IMR-90 (cell line): ENCODE results near the gene TBC1D8. TPM values are rescaled to one million over a fixed set of nuclear protein-coding genes. Genes with fewer than 3 reads are reported as not detected.

Source experiments
- ATAC-seq: fragments of 200-7000 bp; cut with Tn5 transposase; 2 replicates; pipeline ENCODE4 v1.9.1; 2020; ENCODE audit warnings: low read depth, mild to moderate bottlenecking, moderate library complexity
- BruUV-seq: library from RNA; stranded (reverse); fragments of 400-500 nt; replicated peaks from 2 replicates; lab custom pipeline; 2021; lab: Mats Ljungman, UMichigan
- CTCF ChIA-PET: fragments of 300-600 bp; formaldehyde crosslinking; extraction: SDS; loops from one replicate; lab custom pipeline; 2021; ENCODE audit warnings: antibody characterized with exemption; lab: Yijun Ruan, JAX
- POLR2A ChIA-PET: fragments of 300-600 bp; sonication (Branson Sonifier 250); formaldehyde crosslinking; loops from one replicate; lab custom pipeline; 2022; ENCODE audit warnings: antibody characterized with exemption; ENCODE audit not compliant: unreplicated experiment; lab: Charles Lee
- DNase-seq: peaks from one replicate; pipeline ENCODE4 v3.0.0; 2013
- H2AFZ ChIP-seq: replicated peaks from 2 replicates; pipeline ENCODE3; 2013; ENCODE audit warnings: low read length, mild to moderate bottlenecking; ENCODE audit not compliant: poor library complexity
- H2AK5ac ChIP-seq: 2 replicates; pipeline ENCODE4 v1.6.1; 2013; ENCODE audit warnings: low read depth, low read length, inconsistent platforms
- H2AK9ac ChIP-seq: replicated peaks from 2 replicates; pipeline ENCODE3; 2013; ENCODE audit warnings: mild to moderate bottlenecking, low read depth, low read length, moderate library complexity; ENCODE audit not compliant: poor library complexity
- H2BK120ac ChIP-seq: 2 replicates; pipeline ENCODE4 v1.6.1; 2013; ENCODE audit warnings: low read depth, low read length, inconsistent platforms
- H2BK15ac ChIP-seq: 3 replicates; pipeline ENCODE4 v1.6.1; 2013; ENCODE audit warnings: low read depth, low read length, inconsistent platforms
- H2BK20ac ChIP-seq: 2 replicates; pipeline ENCODE4 v1.6.1; 2013; ENCODE audit warnings: low read depth, mild to moderate bottlenecking, inconsistent platforms, low read length, moderate library complexity
- H2BK5ac ChIP-seq: 2 replicates; pipeline ENCODE4 v1.6.1; 2013; ENCODE audit warnings: mild to moderate bottlenecking, low read depth, low read length, inconsistent platforms; ENCODE audit not compliant: poor library complexity, severe bottlenecking
- H3K14ac ChIP-seq: replicated peaks from 2 replicates; pipeline ENCODE4 v1.6.1; 2013; ENCODE audit warnings: low read depth, low read length, inconsistent platforms
- H3K18ac ChIP-seq: 2 replicates; pipeline ENCODE4 v1.6.1; 2013; ENCODE audit warnings: low read depth, low read length, control low read depth
- H3K23ac ChIP-seq: 2 replicates; pipeline ENCODE4 v1.6.1; 2013; ENCODE audit warnings: low read depth, low read length, inconsistent platforms
- H3K27ac ChIP-seq: 2 replicates; pipeline ENCODE4 v1.5.1; 2013; ENCODE audit warnings: mild to moderate bottlenecking, control low read depth, low read length; ENCODE audit not compliant: insufficient read depth
- H3K27me3 ChIP-seq: 2 replicates; pipeline ENCODE4 v1.6.1; 2013; ENCODE audit warnings: low read length; ENCODE audit not compliant: control insufficient read depth, insufficient read depth
- H3K36me3 ChIP-seq: 2 replicates; pipeline ENCODE4 v1.6.1; 2013; ENCODE audit warnings: low read length, mixed read lengths; ENCODE audit not compliant: control insufficient read depth, insufficient read depth
- H3K4ac ChIP-seq: 2 replicates; pipeline ENCODE4 v1.6.1; 2013; ENCODE audit warnings: low read depth, low read length, inconsistent platforms
- H3K4me1 ChIP-seq: 2 replicates; pipeline ENCODE4 v1.6.1; 2013; ENCODE audit warnings: low read length, mixed read lengths; ENCODE audit not compliant: control insufficient read depth, insufficient read depth
- H3K4me2 ChIP-seq: 2 replicates; pipeline ENCODE4 v1.6.1; 2013; ENCODE audit warnings: low read depth, mild to moderate bottlenecking, control low read depth, low read length, moderate library complexity
- H3K4me3 ChIP-seq: 2 replicates; pipeline ENCODE4 v1.5.1; 2013; ENCODE audit warnings: low read depth, mild to moderate bottlenecking, control low read depth, low read length, moderate library complexity; ENCODE audit not compliant: insufficient read depth
- H3K56ac ChIP-seq: 2 replicates; pipeline ENCODE4 v1.6.1; 2013; ENCODE audit warnings: low read length, inconsistent platforms; ENCODE audit not compliant: insufficient read depth; ENCODE audit errors: extremely low read depth
- H3K79me1 ChIP-seq, 2 experiments: 2 replicates each; pipeline ENCODE4 v1.6.1; 2013; ENCODE audit warnings: low read length in 2 of 2, inconsistent platforms in 1 of 2, low read depth in 1 of 2
- H3K9ac ChIP-seq: 2 replicates; pipeline ENCODE4 v1.6.1; 2013; ENCODE audit warnings: low read depth, low read length, control low read depth
- H3K9me1 ChIP-seq: 2 replicates; pipeline ENCODE4 v1.6.1; 2013; ENCODE audit warnings: low read length, inconsistent platforms; ENCODE audit not compliant: insufficient read depth
- H3K9me3 ChIP-seq: 2 replicates; pipeline ENCODE4 v1.6.1; 2013; ENCODE audit warnings: low read length; ENCODE audit not compliant: control insufficient read depth, insufficient read depth
- H4K20me1 ChIP-seq: 2 replicates; pipeline ENCODE4 v1.6.1; 2013; ENCODE audit warnings: low read length, inconsistent platforms; ENCODE audit not compliant: insufficient read depth
- H4K5ac ChIP-seq: 2 replicates; pipeline ENCODE4 v1.6.1; 2013; ENCODE audit warnings: mild to moderate bottlenecking, low read depth, low read length, control low read depth
- H4K8ac ChIP-seq, 2 experiments: 2 replicates each; pipeline ENCODE4 v1.6.1; 2013; ENCODE audit warnings: low read depth in 2 of 2, low read length in 2 of 2, control low read depth in 1 of 2, inconsistent platforms in 1 of 2
- H4K91ac ChIP-seq: 2 replicates; pipeline ENCODE4 v1.6.1; 2013; ENCODE audit warnings: low read depth, low read length, inconsistent platforms; ENCODE audit not compliant: insufficient read depth
- BHLHE40 ChIP-seq: fragments of 150-350 bp; IDR thresholded peaks from 2 replicates; pipeline ENCODE4 v1.6.1; 2016; ENCODE audit warnings: mild to moderate bottlenecking, low read depth, low read length
- CEBPB ChIP-seq: IDR thresholded peaks from 2 replicates; pipeline ENCODE4 v1.6.1; 2012; ENCODE audit warnings: low read depth, low read length, improper control_type of control experiment
- CHD1 ChIP-seq: IDR thresholded peaks from 2 replicates; pipeline ENCODE4 v1.6.1; 2012; ENCODE audit warnings: low read depth, low read length, improper control_type of control experiment
- FOS ChIP-seq: fragments of 150-350 bp; IDR thresholded peaks from 2 replicates; pipeline ENCODE4 v1.6.1; 2016; ENCODE audit warnings: low read depth, low read length
- MAFK ChIP-seq: IDR thresholded peaks from 2 replicates; pipeline ENCODE4 v1.6.1; 2012; ENCODE audit warnings: low read depth, low read length, improper control_type of control experiment
- MAZ ChIP-seq: IDR thresholded peaks from 2 replicates; pipeline ENCODE4 v1.6.1; 2012; ENCODE audit warnings: low read depth, mild to moderate bottlenecking, low read length, improper control_type of control experiment, moderate library complexity, borderline replicate concordance
- MXI1 ChIP-seq: IDR thresholded peaks from 2 replicates; pipeline ENCODE4 v1.6.1; 2012; ENCODE audit warnings: low read depth, mild to moderate bottlenecking, low read length, moderate library complexity, borderline replicate concordance
- NFE2L2 ChIP-seq: fragments of 150-350 bp; IDR thresholded peaks from 2 replicates; pipeline ENCODE4 v1.6.1; 2016; ENCODE audit warnings: low read depth, mild to moderate bottlenecking, low read length
- POLR2A ChIP-seq: IDR thresholded peaks from 2 replicates; pipeline ENCODE4 v1.6.1; 2012; ENCODE audit warnings: mild to moderate bottlenecking, low read depth, low read length
- RAD21 ChIP-seq: IDR thresholded peaks from 2 replicates; pipeline ENCODE4 v1.6.1; 2012; ENCODE audit warnings: low read length, improper control_type of control experiment
- RCOR1 ChIP-seq: IDR thresholded peaks from 2 replicates; pipeline ENCODE4 v1.6.1; 2012; ENCODE audit warnings: mild to moderate bottlenecking, low read length, improper control_type of control experiment; ENCODE audit not compliant: insufficient replicate concordance
- RFX5 ChIP-seq: IDR thresholded peaks from 2 replicates; pipeline ENCODE4 v1.8.0; 2012; ENCODE audit warnings: low read depth, mild to moderate bottlenecking, low read length, moderate library complexity
- SMC3 ChIP-seq: fragments of 150-350 bp; IDR thresholded peaks from 2 replicates; pipeline ENCODE4 v1.6.1; 2016; ENCODE audit warnings: low read depth, mild to moderate bottlenecking, antibody characterized with exemption, low read length, moderate library complexity
- WGBS, 2 experiments: methylation state at CpG; one replicate each; pipeline versions ENCODE4 v1.1.5 to v1.1.7; 2013; ENCODE audit warnings: missing lambda C conversion rate in 2 of 2; ENCODE audit not compliant: insufficient read length in 1 of 2; ENCODE audit errors: extremely low coverage in 2 of 2; 5-methylcytosine and 5-hydroxymethylcytosine counted together
- dilution Hi-C: fragments of 300-500 bp; cut with HindIII; formaldehyde crosslinking; loops from one replicate; pipeline ENCODE4 v1.14.3; 2018; ENCODE audit warnings: low sequenced_read_pairs; ENCODE audit not compliant: unreplicated experiment
- in situ Hi-C: fragments of 300-500 bp; cut with MboI; formaldehyde crosslinking; loops from 3 replicates; pipeline ENCODE4 v1.14.3; 2019; ENCODE audit warnings: low sequenced_read_pairs, inconsistent platforms, mixed read lengths
- intact Hi-C: fragments of 100-400 bp; cut with micrococcal nuclease; formaldehyde crosslinking; loops from 2 replicates; pipeline ENCODE4 v1.10.0; 2022
- polyA plus RNA-seq, 3 experiments: library from polyadenylated mRNA; depleted of rRNA; stranded (reverse); fragments of >200 nt; gene quantifications; 2 replicates each; pipeline ENCODE4 v1.2.3, GENCODE V29; 2012; ENCODE audit warnings: low replicate concordance in 1 of 3
- total RNA-seq: library from RNA; depleted of rRNA; stranded (reverse); fragments of >200 nt; gene quantifications from 2 replicates; pipeline ENCODE4 v1.2.3, GENCODE V29; 2012
- TF ChIP-seq, protein P1 (sequence below): fragments of 150-350 bp; IDR thresholded peaks from 2 replicates; pipeline ENCODE4 v1.6.1; 2016; ENCODE audit warnings: low read depth, mild to moderate bottlenecking, low read length, moderate library complexity, borderline replicate concordance
- TF ChIP-seq, protein P2 (sequence below): fragments of 150-350 bp; IDR thresholded peaks from 2 replicates; pipeline ENCODE4 v1.6.1; 2017; ENCODE audit warnings: mild to moderate bottlenecking, antibody characterized with exemption, low read length, low read depth
- TF ChIP-seq, protein P3 (sequence below): conservative IDR thresholded peaks from 2 replicates; pipeline ENCODE4 v1.5.1; 2012; ENCODE audit warnings: mild to moderate bottlenecking, low read depth, low read length, improper control_type of control experiment

TBC1D8 gene
- total and polyA plus RNA-seq, 2 of the 4 experiments (the other 2 are of a cell fraction), result 1.3 to 1.5 TPM

DNA sequence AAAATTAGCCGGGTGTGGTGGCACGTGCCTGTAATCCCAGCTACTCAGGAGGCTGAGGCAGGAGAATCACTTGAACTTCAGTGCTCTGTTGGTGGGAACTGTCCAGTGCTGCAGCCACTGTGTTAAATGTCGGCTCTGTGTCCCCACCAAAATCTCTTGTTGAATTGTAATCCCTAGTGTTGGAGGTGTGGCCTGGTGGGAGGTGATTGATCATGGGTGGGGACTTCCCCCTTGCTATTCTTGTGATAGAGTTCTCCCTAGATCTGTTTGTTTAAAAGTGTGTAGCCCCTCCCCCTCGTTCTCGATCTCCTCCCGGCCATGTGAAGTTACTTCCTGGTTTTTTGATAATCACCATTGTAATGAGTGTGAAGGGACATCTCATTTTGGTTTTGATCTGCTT, 158.9 kb downstream of the TBC1D8 start:
- Histone ChIP-seq H3K4ac (no peak overlapping the region), H3K27me3 (no peaks in the 10 kb centered on the region), H4K8ac (no peak overlapping the region), H3K23ac (no peak overlapping the region), H3K9me1 (0 out of 2 replicates have a peak, but pooled peaks cover 3% of the 10 kb centered on the region), H3K14ac (no peak overlapping the region), H4K20me1 (no peaks in the 10 kb centered on the region), H3K9me3 (no peaks in the 10 kb centered on the region), H3K4me2 (no peak overlapping the region), H3K9ac (no peak overlapping the region), H2BK15ac (no peak overlapping the region), H3K56ac (no peak overlapping the region), H3K4me3 (no peak overlapping the region), H4K5ac (no peak overlapping the region), H3K79me1 (no peaks in the 10 kb centered on the region), H2AK5ac (no peak overlapping the region), H2AFZ (no peak overlapping the region), H2BK120ac (no peak overlapping the region), H2BK20ac (no peak overlapping the region), H2BK5ac (no peak overlapping the region), H3K27ac (no peak overlapping the region), H4K91ac (no peak overlapping the region), H3K4me1 (no peaks in the 10 kb centered on the region), H3K18ac (no peak overlapping the region), H2AK9ac (no peak overlapping the region), H3K36me3 (peaks cover 11% of the 10 kb centered on the region)
- dilution Hi-C loops, result no loop called here
- TF ChIP-seq BHLHE40 (no peak), RFX5 (no peak), RCOR1 (no peak), CEBPB (no peak), CHD1 (no peak), MXI1 (no peak), RAD21 (no peak), SMC3 (no peak), MAZ (no peak), NFE2L2 (no peak), POLR2A (no peak), MAFK (no peak), FOS (no peak)
- TF ChIP-seq, protein P1, sequence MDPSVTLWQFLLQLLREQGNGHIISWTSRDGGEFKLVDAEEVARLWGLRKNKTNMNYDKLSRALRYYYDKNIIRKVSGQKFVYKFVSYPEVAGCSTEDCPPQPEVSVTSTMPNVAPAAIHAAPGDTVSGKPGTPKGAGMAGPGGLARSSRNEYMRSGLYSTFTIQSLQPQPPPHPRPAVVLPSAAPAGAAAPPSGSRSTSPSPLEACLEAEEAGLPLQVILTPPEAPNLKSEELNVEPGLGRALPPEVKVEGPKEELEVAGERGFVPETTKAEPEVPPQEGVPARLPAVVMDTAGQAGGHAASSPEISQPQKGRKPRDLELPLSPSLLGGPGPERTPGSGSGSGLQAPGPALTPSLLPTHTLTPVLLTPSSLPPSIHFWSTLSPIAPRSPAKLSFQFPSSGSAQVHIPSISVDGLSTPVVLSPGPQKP, result no peak
- TF ChIP-seq, protein P2, sequence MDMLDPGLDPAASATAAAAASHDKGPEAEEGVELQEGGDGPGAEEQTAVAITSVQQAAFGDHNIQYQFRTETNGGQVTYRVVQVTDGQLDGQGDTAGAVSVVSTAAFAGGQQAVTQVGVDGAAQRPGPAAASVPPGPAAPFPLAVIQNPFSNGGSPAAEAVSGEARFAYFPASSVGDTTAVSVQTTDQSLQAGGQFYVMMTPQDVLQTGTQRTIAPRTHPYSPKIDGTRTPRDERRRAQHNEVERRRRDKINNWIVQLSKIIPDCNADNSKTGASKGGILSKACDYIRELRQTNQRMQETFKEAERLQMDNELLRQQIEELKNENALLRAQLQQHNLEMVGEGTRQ, result no peak
- TF ChIP-seq, protein P3, sequence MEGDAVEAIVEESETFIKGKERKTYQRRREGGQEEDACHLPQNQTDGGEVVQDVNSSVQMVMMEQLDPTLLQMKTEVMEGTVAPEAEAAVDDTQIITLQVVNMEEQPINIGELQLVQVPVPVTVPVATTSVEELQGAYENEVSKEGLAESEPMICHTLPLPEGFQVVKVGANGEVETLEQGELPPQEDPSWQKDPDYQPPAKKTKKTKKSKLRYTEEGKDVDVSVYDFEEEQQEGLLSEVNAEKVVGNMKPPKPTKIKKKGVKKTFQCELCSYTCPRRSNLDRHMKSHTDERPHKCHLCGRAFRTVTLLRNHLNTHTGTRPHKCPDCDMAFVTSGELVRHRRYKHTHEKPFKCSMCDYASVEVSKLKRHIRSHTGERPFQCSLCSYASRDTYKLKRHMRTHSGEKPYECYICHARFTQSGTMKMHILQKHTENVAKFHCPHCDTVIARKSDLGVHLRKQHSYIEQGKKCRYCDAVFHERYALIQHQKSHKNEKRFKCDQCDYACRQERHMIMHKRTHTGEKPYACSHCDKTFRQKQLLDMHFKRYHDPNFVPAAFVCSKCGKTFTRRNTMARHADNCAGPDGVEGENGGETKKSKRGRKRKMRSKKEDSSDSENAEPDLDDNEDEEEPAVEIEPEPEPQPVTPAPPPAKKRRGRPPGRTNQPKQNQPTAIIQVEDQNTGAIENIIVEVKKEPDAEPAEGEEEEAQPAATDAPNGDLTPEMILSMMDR, result no peak
- POLR2A ChIA-PET, result no interaction called here
- BruUV-seq, result no TSS peak
- intact Hi-C loops, result no loop called here
- WGBS, 2 experiments, result no CpG with 5 or more reads among the region's 6 CpGs
- in situ Hi-C loops, result loop anchor here (5.0 kb wide), 2 partner anchors 260 to 385 kb away; no protein-coding TSS in a partner anchor
- ATAC-seq (no peak), DNase-seq (no peak)
- CTCF ChIA-PET, result no interaction called here
